Endothelial cell of umbilical vein (primary cell): ENCODE measurements around the gene ITGA1.

Experiments used
- EZH2 ChIP-seq: IDR thresholded peaks from 2 replicates; pipeline ENCODE4 v1.6.1; 2012; ENCODE audit warnings: borderline replicate concordance, low read depth, mild to moderate bottlenecking, moderate library complexity, low read length, inconsistent platforms; ENCODE audit not compliant: severe bottlenecking
- JUN ChIP-seq: IDR thresholded peaks from 2 replicates; pipeline ENCODE4 v1.6.1; 2011; ENCODE audit warnings: borderline replicate concordance, low read depth; ENCODE audit not compliant: insufficient read length, insufficient read depth
- POLR2A ChIP-seq: IDR thresholded peaks from 2 replicates; pipeline ENCODE4 v1.6.1; 2012; ENCODE audit warnings: low read depth, mild to moderate bottlenecking, control low read depth, low read length
- POLR2AphosphoS5 ChIP-seq: IDR thresholded peaks from 2 replicates; pipeline ENCODE4 v1.6.1; 2012; ENCODE audit warnings: low read depth, mild to moderate bottlenecking, control low read depth, low read length, moderate library complexity; ENCODE audit not compliant: insufficient read depth
- TF ChIP-seq, protein P1 (sequence below), 2 donors: IDR thresholded peaks; 1 replicate in 1 of 2; 2 replicates in 1 of 2; pipeline ENCODE4 v1.5.1; 2011; ENCODE audit warnings: low read length in 2 of 2, mild to moderate bottlenecking in 2 of 2, moderate library complexity in 2 of 2, control low read depth in 1 of 2, inconsistent platforms in 1 of 2, low read depth in 1 of 2; ENCODE audit not compliant: insufficient read depth in 1 of 2; ENCODE audit errors: extremely low read depth in 1 of 2

DNA sequence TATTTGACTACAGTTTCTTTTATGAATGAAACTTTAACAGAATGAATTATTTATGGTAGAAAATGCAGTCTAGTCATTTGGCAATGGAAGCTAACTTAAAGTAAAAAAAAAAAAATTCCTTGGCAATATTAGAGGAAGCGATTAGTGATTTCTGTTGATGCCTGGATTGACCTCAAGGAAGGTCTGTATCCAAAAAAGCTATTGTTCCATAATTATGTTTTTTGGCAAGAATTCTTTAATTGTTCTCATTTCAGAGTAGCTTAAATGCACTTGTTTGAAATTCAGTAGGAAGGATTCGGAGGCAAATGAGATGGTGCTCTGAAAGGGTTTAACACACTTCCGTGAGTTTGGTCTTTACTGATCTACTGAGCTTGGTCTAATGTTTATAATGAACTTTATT, 61.8 kb downstream of the ITGA1 start:
- TF ChIP-seq, protein P1, sequence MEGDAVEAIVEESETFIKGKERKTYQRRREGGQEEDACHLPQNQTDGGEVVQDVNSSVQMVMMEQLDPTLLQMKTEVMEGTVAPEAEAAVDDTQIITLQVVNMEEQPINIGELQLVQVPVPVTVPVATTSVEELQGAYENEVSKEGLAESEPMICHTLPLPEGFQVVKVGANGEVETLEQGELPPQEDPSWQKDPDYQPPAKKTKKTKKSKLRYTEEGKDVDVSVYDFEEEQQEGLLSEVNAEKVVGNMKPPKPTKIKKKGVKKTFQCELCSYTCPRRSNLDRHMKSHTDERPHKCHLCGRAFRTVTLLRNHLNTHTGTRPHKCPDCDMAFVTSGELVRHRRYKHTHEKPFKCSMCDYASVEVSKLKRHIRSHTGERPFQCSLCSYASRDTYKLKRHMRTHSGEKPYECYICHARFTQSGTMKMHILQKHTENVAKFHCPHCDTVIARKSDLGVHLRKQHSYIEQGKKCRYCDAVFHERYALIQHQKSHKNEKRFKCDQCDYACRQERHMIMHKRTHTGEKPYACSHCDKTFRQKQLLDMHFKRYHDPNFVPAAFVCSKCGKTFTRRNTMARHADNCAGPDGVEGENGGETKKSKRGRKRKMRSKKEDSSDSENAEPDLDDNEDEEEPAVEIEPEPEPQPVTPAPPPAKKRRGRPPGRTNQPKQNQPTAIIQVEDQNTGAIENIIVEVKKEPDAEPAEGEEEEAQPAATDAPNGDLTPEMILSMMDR (IDR thresholded peaks at IDR 0.05; ENCODE audit: extremely low read depth in 1 of 2, insufficient read depth in 1 of 2, low read depth in 1 of 2, low read length in 2 of 2) = no peak
- TF ChIP-seq POLR2A (no peak), POLR2AphosphoS5 (no peak), JUN (peak; percentile 7), EZH2 (no peak)
